ENCODE data around the gene SYTL3. TPM values are rescaled to one million over a fixed set of nuclear protein-coding genes. Genes with fewer than 3 reads are reported as not detected.
A peak's percentile ranks its signal among the peaks of the same experiment; 100 is the strongest.

The SYTL3 gene
- total and polyA plus RNA-seq, 2 donors (not counting 1 experiment from before 2014, with no cell fraction given), result 1.1 to 5.4 TPM

- Histone ChIP-seq H3K9me3 (ENCODE audit: control extremely low read depth in 1 of 3, control insufficient read depth in 2 of 3, insufficient read depth in 1 of 3, low read length in 2 of 3) (no peaks in the 10 kb centered on the region), H3K27me3 (replicated peaks in 1 of 4; ENCODE audit: control extremely low read depth in 1 of 4, control insufficient read depth in 3 of 4, insufficient read depth in 4 of 4, low read length in 3 of 4) (no peaks in the 10 kb centered on the region), H3K4me2 (replicated peaks; ENCODE audit: low read depth, low read length, poor library complexity, severe bottlenecking) (peak overlapping the region; percentile 85), H4K20me1 (ENCODE audit: control insufficient read depth, insufficient read depth, low read length, poor library complexity, severe bottlenecking) (peaks cover 7% of the 10 kb centered on the region), H3K36me3 (replicated peaks in 1 of 2; ENCODE audit: control extremely low read depth in 1 of 2, control insufficient read depth in 1 of 2, extremely low read depth in 1 of 2, insufficient read depth in 2 of 2, low read length in 1 of 2) (peaks cover 0 to 4% of the 10 kb centered on the region in 2 experiments), H3K27ac (ENCODE audit: low read length in 2 of 2) (peak overlapping the region; percentile 90 to 91), H3K9ac (ENCODE audit: low read length) (peak overlapping the region; percentile 98), H3K4me1 (ENCODE audit: control insufficient read depth in 2 of 2, insufficient read depth in 2 of 2, low read length in 2 of 2) (peaks cover 19 to 37% of the 10 kb centered on the region in 2 donors), H3K4me3 (ENCODE audit: control extremely low read depth in 1 of 5, extremely low read depth in 1 of 5, insufficient read depth in 1 of 5, low read depth in 2 of 5, low read length in 4 of 5) (peak overlapping the region; percentile 86 to 99 (median 97)), H3K79me2 (ENCODE audit: control insufficient read depth, insufficient read depth, low read length) (peaks cover 36% of the 10 kb centered on the region), H2AFZ (ENCODE audit: insufficient read depth, low read depth, low read length, poor library complexity, severe bottlenecking) (peak overlapping the region; percentile 87)
- H3K27ac Mint-ChIP-seq, result peak overlapping the region; percentile 97
- ChIA-PET POLR2A (interaction anchor here (0.7 kb wide), 2 partner anchors 294 to 434 kb away, joined by 3 read pairs; no protein-coding TSS in a partner anchor), CTCF (interaction anchor here (1.0 to 2.3 kb wide), 5 partner anchors 15 to 889 kb away, joined by 3 to 15 read pairs (median 5); no protein-coding TSS in a partner anchor)
- 36% methylated on average over 5 of the region's 21 CpGs for WGBS (ENCODE audit: insufficient coverage)
- no peak for TF ChIP-seq EZH2 (IDR thresholded peaks at IDR 0.05; ENCODE audit: borderline replicate concordance, insufficient read depth, low read depth, low read length, poor library complexity, severe bottlenecking)
- no peak for TF ChIP-seq CTCF (IDR thresholded peaks at IDR 0.05)
- H3K4me1 Mint-ChIP-seq, result peaks cover 56% of the 10 kb centered on the region
- no peaks in the 10 kb centered on the region for H3K27me3 Mint-ChIP-seq
- intact Hi-C loops (cut with micrococcal nuclease), result loop anchor here (2.0 to 10.0 kb wide), 5 partner anchors 15 to 821 kb away; partner anchors contain the start of gene SNX9
- no peak for ATAC-seq (ENCODE audit: low read depth)
- no peak for DNase-seq
- H3K9me3 Mint-ChIP-seq (ENCODE audit: insufficient read depth), result no peaks in the 10 kb centered on the region
- peak overlapping the region; percentile 89 for H3K4me3 Mint-ChIP-seq
These were observed 4.5 kb upstream of the SYTL3 start for GRCh38 chr6:158645064-158646022.

All from B cell (primary cell).